Measurements from ENCODE around the gene MYRIP.

GRCh38 chr3:40129981-40130380, 320.6 kb downstream of the MYRIP start:
- TF ChIP-seq CTCF (conservative IDR thresholded peaks at IDR 0.05; ENCODE audit: low read depth in 2 of 2) (no peak), POLR2AphosphoS5 (IDR thresholded peaks at IDR 0.05; ENCODE audit: low read depth) (no peak), EZH2 (IDR thresholded peaks at IDR 0.05; ENCODE audit: low read depth, unreplicated experiment) (no peak)
